HEK293 (cell line): ENCODE data around the gene CCDC136.

Experiments used
- CTCF ChIA-PET: fragments of 350-600 bp; formaldehyde crosslinking; extraction: SDS; loops from one replicate; lab custom pipeline; 2021; ENCODE audit warnings: antibody characterized with exemption; lab: Yijun Ruan, JAX
- POLR2A ChIA-PET: fragments of 300-600 bp; formaldehyde crosslinking; extraction: SDS; loops from one replicate; lab custom pipeline; 2020; ENCODE audit warnings: antibody characterized with exemption, inconsistent platforms; lab: Yijun Ruan, JAX
- H3K27ac ChIP-seq: fragments of 200-500 bp; sonication (Bioruptor generic); 2 replicates; pipeline ENCODE4 v1.5.1; 2014; ENCODE audit warnings: low read depth, low read length, control low read depth, inconsistent platforms; ENCODE audit errors: extremely low read depth
- H3K36me3 ChIP-seq, 2 experiments: fragments of 200-500 bp in 1 of 2; sonication (Bioruptor generic) in 1 of 2; 1 replicate in 1 of 2; 2 replicates in 1 of 2; pipeline ENCODE4 v1.5.1; 2014 to 2017; ENCODE audit warnings: inconsistent platforms in 2 of 2, low read length in 2 of 2; ENCODE audit not compliant: control insufficient read depth in 2 of 2, insufficient read depth in 1 of 2
- H3K4me1 ChIP-seq: fragments of 200-500 bp; sonication (Bioruptor generic); 2 replicates; pipeline ENCODE4 v1.5.1; 2014; ENCODE audit warnings: mild to moderate bottlenecking, low read length, inconsistent platforms; ENCODE audit not compliant: control insufficient read depth, insufficient read depth
- H3K4me3 ChIP-seq: 2 replicates; pipeline ENCODE4 v1.5.1; 2011; ENCODE audit warnings: low read depth, mild to moderate bottlenecking, control low read depth, low read length, moderate library complexity
- H3K9me3 ChIP-seq: fragments of 200-500 bp; sonication (Bioruptor generic); 2 replicates; pipeline ENCODE4 v1.5.1; 2014; ENCODE audit warnings: low read depth, low read length, inconsistent platforms; ENCODE audit not compliant: control insufficient read depth, insufficient read depth
- HOXA7 ChIP-seq: sonication (generic); formaldehyde crosslinking; IDR thresholded peaks from 2 replicates; pipeline ENCODE4 v1.8.1; 2022; ENCODE audit warnings: missing genetic modification reagents, borderline replicate concordance
- KLF1 ChIP-seq: fragments of 450-650 bp; formaldehyde crosslinking; IDR thresholded peaks from 2 replicates; pipeline ENCODE4 v1.5.1; 2016; ENCODE audit warnings: missing biosample characterization, missing genetic modification characterization
- KLF10 ChIP-seq: fragments of 450-650 bp; IDR thresholded peaks from 2 replicates; pipeline ENCODE4 v1.5.1; 2018; ENCODE audit warnings: missing biosample characterization, mild to moderate bottlenecking, missing genetic modification characterization
- KLF16 ChIP-seq: fragments of 450-650 bp; formaldehyde crosslinking; IDR thresholded peaks from 2 replicates; pipeline ENCODE4 v1.5.1; 2017; ENCODE audit warnings: missing biosample characterization, missing genetic modification characterization
- SETDB1 ChIP-seq: IDR thresholded peaks from one replicate; pipeline ENCODE4 v1.6.1; 2017; ENCODE audit warnings: mild to moderate bottlenecking, low read length, moderate library complexity, mixed read lengths; ENCODE audit not compliant: insufficient read length
- YY1 ChIP-seq: fragments of 450-650 bp; formaldehyde crosslinking; IDR thresholded peaks from 2 replicates; pipeline ENCODE4 v1.5.1; 2018; ENCODE audit warnings: missing biosample characterization, missing genetic modification characterization
- ZNF114 ChIP-seq: fragments of 450-650 bp; formaldehyde crosslinking; IDR thresholded peaks from 2 replicates; pipeline ENCODE4 v1.5.0; 2017; ENCODE audit warnings: missing biosample characterization, missing genetic modification characterization
- ZNF155 ChIP-seq: fragments of 450-650 bp; formaldehyde crosslinking; IDR thresholded peaks from 2 replicates; pipeline ENCODE4 v1.5.1; 2016; ENCODE audit warnings: missing biosample characterization, missing genetic modification characterization
- ZNF23 ChIP-seq: fragments of 450-650 bp; formaldehyde crosslinking; IDR thresholded peaks from 2 replicates; pipeline ENCODE4 v1.5.1; 2016; ENCODE audit warnings: missing biosample characterization, missing genetic modification characterization, borderline replicate concordance
- ZNF274 ChIP-seq, 2 experiments: fragments of 200-500 bp in 1 of 2; fragments of 450-650 bp in 1 of 2; sonication (Bioruptor generic) in 1 of 2; formaldehyde crosslinking in 1 of 2; IDR thresholded peaks; 2 replicates each; pipeline versions ENCODE4 v1.5.1 to v1.6.1; 2014 to 2016; ENCODE audit warnings: borderline replicate concordance in 1 of 2, inconsistent platforms in 1 of 2, low read length in 1 of 2, missing biosample characterization in 1 of 2, missing genetic modification characterization in 1 of 2
- ZNF311 ChIP-seq: fragments of 450-650 bp; formaldehyde crosslinking; IDR thresholded peaks from 2 replicates; pipeline ENCODE4 v1.5.1; 2017; ENCODE audit warnings: missing biosample characterization, missing genetic modification characterization, borderline replicate concordance
- ZNF341 ChIP-seq: fragments of 450-650 bp; formaldehyde crosslinking; IDR thresholded peaks from 2 replicates; pipeline ENCODE4; 2016; ENCODE audit warnings: low read depth, missing biosample characterization, missing genetic modification characterization
- ZNF433 ChIP-seq: fragments of 450-650 bp; formaldehyde crosslinking; IDR thresholded peaks from 2 replicates; pipeline ENCODE4 v1.5.1; 2016; ENCODE audit warnings: missing biosample characterization, missing genetic modification characterization, low read depth
- TF ChIP-seq, protein P1 (sequence below): fragments of 450-650 bp; formaldehyde crosslinking; IDR thresholded peaks from 2 replicates; pipeline ENCODE4 v1.5.1; 2016; ENCODE audit warnings: missing biosample characterization, missing genetic modification characterization, borderline replicate concordance
- TF ChIP-seq, protein P2 (sequence below): fragments of 450-650 bp; formaldehyde crosslinking; IDR thresholded peaks from 2 replicates; pipeline ENCODE4 v1.5.1; 2016; ENCODE audit warnings: missing biosample characterization, missing genetic modification characterization
- TF ChIP-seq, protein P3 (sequence below): fragments of 450-650 bp; formaldehyde crosslinking; IDR thresholded peaks from 2 replicates; pipeline ENCODE4 v1.5.1; 2016; ENCODE audit warnings: missing biosample characterization, missing genetic modification characterization, borderline replicate concordance
- TF ChIP-seq, protein P4 (sequence below): fragments of 450-650 bp; formaldehyde crosslinking; IDR thresholded peaks from 2 replicates; pipeline ENCODE4 v1.5.1; 2017; ENCODE audit warnings: missing biosample characterization, mild to moderate bottlenecking, missing genetic modification characterization, moderate library complexity

The CCDC136 gene

DNA sequence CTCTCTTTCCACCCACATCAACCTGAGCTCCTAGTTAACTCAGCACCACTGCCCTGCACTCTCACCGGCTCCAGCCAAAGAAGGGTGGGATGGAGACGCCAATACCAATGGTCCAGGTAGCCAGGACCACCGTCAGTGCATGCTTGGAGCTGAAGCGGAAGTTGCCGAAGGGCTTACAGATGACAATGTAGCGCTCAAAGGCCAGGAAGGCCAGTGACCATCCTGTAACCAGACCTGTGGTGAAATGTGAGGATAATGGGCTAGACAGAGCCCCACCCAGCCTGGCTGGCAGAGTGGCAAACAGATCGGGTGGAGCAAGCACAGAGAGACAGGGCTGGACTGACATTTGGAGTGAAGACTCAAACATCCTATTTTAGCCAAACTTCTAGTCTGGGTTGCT lies 16.8 kb upstream of the CCDC136 start:
- H3K4me3 ChIP-seq: no peak overlapping the region
- peaks cover 11 to 43% of the 10 kb centered on the region in 2 experiments; a peak in 2 of 3 replicates for H3K36me3 ChIP-seq
- POLR2A ChIA-PET: interaction anchor here (0.6 kb wide), 1 partner anchor 16 kb away, joined by 3 read pairs; no protein-coding TSS in a partner anchor
- CTCF ChIA-PET: interaction anchor here (0.6 kb wide), 2 partner anchors 24 to 388 kb away, joined by 4 read pairs; no protein-coding TSS in a partner anchor
- no peaks in the 10 kb centered on the region for H3K9me3 ChIP-seq
- H3K4me1 ChIP-seq: no peaks in the 10 kb centered on the region
- H3K27ac ChIP-seq: no peak overlapping the region
- TF ChIP-seq KLF10 (tag by site-specific recombination): no peak
- peak; percentile 49; the same call in 1 of the 2 replicates for TF ChIP-seq KLF1 (tag by site-specific recombination)

DNA sequence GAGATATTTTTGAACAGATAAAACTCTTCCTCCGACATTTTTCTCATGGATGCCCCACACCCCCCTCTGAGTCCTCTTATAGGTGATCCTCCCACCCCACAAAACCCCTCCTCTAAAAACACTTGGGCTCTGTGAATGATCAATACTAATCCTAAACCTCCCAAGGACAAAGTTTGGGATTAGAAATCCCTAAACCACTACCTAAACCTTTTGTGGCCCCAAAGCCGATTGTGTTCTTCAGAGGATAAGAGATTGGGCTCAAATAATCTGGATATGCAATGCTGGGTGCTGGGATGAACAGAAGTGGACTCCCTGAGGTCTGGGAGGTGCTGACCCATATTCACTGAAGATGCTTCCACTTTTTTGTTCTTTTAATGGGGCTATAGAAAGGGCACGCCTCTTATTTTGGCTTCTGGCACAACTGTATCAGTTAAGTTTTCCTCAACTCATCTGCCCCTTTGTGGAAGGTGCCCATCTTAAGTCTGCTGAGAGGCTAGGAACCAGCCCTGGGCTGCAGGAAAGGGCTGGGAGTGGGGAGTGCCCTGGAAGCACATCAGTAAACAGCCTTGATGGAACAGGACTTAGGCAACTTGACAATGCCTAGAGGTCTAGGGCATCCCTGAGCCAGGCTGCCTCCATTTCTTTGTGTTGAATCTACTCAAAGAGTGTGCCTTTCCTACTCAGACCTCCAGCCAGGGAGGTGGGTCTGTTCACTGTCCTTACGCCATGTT lies 15.9 kb upstream of the CCDC136 start, which contains the start of gene OPN1SW:
OPN1SW (minus strand) TSS at position 51 of the 731 bp plus-strand sequence; CDS start at position 38, 13 bp downstream.
- POLR2A ChIA-PET: no interaction called here
- no peak within 1 kb of the TSS for H3K27ac ChIP-seq
- CTCF ChIA-PET: no interaction called here

DNA sequence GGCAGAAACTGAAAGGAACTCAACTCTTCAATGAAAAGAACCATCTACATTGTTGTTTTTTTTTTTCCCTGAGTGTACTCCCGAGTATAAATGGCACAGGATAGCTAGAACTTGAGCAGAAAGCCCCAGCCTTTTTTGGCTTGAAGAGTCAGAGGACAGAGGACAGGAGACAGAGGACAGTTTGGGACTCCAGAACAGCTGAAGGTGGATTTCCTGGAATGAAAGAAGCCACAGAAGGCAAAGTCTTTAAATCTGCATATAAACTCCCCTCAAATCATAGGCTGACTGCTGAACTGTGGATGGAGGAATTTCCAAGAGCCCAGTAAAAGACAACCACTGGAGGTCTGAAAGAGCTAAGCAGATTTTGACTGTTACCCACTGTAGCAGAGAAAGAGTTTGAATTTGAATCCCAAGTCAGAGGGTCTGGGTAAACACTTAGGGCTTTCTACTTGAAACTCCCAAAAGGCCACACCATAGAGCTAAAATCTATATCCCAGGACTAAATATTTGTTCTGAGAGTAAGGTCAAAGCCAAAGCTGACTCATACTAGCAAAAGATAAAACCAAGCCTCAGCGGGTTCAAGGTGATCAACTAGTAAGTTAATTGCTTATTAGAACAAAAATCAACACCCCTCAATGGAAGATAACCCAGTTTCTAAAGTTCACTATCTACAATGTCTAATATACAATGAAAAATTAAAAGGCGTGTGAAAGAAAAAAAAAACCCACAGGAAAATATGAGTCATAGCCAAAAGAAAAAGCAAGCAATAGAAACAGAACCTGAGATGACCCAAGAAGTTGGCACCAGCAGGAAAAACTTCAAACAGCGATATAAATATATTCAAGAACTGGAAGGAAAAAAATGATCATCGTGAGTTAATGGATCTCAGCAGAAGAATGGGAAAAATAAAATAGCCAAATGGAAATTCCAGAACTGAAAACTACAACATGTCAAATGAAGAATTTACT lies 14.3 kb upstream of the CCDC136 start:
- POLR2A ChIA-PET: no interaction called here
- no peak for TF ChIP-seq KLF16
- TF ChIP-seq, protein P1, sequence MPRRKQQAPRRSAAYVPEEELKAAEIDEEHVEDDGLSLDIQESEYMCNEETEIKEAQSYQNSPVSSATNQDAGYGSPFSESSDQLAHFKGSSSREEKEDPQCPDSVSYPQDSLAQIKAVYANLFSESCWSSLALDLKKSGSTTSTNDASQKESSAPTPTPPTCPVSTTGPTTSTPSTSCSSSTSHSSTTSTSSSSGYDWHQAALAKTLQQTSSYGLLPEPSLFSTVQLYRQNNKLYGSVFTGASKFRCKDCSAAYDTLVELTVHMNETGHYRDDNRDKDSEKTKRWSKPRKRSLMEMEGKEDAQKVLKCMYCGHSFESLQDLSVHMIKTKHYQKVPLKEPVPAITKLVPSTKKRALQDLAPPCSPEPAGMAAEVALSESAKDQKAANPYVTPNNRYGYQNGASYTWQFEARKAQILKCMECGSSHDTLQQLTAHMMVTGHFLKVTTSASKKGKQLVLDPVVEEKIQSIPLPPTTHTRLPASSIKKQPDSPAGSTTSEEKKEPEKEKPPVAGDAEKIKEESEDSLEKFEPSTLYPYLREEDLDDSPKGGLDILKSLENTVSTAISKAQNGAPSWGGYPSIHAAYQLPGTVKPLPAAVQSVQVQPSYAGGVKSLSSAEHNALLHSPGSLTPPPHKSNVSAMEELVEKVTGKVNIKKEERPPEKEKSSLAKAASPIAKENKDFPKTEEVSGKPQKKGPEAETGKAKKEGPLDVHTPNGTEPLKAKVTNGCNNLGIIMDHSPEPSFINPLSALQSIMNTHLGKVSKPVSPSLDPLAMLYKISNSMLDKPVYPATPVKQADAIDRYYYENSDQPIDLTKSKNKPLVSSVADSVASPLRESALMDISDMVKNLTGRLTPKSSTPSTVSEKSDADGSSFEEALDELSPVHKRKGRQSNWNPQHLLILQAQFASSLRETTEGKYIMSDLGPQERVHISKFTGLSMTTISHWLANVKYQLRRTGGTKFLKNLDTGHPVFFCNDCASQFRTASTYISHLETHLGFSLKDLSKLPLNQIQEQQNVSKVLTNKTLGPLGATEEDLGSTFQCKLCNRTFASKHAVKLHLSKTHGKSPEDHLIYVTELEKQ (tag by site-specific recombination): no peak
- TF ChIP-seq ZNF155: no peak
- TF ChIP-seq ZNF23: no peak
- no peak for TF ChIP-seq YY1 (tag by site-specific recombination)
- no peak for TF ChIP-seq HOXA7 (CRISPR knock-in tag)
- TF ChIP-seq, protein P2, sequence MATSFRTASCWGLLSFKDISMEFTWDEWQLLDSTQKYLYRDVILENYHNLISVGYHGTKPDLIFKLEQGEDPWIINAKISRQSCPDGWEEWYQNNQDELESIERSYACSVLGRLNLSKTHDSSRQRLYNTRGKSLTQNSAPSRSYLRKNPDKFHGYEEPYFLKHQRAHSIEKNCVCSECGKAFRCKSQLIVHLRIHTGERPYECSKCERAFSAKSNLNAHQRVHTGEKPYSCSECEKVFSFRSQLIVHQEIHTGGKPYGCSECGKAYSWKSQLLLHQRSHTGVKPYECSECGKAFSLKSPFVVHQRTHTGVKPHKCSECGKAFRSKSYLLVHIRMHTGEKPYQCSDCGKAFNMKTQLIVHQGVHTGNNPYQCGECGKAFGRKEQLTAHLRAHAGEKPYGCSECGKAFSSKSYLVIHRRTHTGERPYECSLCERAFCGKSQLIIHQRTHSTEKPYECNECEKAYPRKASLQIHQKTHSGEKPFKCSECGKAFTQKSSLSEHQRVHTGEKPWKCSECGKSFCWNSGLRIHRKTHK (tag by site-specific recombination): 0 out of 2 replicates have a peak, but pooled peaks have one; percentile 29
- TF ChIP-seq, protein P3, sequence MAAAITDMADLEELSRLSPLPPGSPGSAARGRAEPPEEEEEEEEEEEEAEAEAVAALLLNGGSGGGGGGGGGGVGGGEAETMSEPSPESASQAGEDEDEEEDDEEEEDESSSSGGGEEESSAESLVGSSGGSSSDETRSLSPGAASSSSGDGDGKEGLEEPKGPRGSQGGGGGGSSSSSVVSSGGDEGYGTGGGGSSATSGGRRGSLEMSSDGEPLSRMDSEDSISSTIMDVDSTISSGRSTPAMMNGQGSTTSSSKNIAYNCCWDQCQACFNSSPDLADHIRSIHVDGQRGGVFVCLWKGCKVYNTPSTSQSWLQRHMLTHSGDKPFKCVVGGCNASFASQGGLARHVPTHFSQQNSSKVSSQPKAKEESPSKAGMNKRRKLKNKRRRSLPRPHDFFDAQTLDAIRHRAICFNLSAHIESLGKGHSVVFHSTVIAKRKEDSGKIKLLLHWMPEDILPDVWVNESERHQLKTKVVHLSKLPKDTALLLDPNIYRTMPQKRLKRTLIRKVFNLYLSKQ (tag by site-specific recombination): no peak
- no peak for TF ChIP-seq ZNF433 (tag by site-specific recombination)
- peak; percentile 76 for TF ChIP-seq SETDB1

More for the DNA sequence above, 15.9 kb upstream of the CCDC136 start, which contains the start of gene OPN1SW:
- Histone ChIP-seq H3K4me3 (no peak within 1 kb of the TSS), H3K36me3 (peaks cover 7 to 33% of the 10 kb centered on the region in 2 experiments; a peak in 2 of 3 replicates), H3K9me3 (no peaks in the 10 kb centered on the region), H3K4me1 (no peaks in the 10 kb centered on the region)
- TF ChIP-seq ZNF114 (tag by site-specific recombination): no peak
- TF ChIP-seq ZNF341: no peak
- no peak for TF ChIP-seq ZNF311 (tag by site-specific recombination)
- TF ChIP-seq, protein P4, sequence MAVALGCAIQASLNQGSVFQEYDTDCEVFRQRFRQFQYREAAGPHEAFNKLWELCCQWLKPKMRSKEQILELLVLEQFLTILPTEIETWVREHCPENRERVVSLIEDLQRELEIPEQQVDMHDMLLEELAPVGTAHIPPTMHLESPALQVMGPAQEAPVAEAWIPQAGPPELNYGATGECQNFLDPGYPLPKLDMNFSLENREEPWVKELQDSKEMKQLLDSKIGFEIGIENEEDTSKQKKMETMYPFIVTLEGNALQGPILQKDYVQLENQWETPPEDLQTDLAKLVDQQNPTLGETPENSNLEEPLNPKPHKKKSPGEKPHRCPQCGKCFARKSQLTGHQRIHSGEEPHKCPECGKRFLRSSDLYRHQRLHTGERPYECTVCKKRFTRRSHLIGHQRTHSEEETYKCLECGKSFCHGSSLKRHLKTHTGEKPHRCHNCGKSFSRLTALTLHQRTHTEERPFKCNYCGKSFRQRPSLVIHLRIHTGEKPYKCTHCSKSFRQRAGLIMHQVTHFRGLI: no peak
- no peak for TF ChIP-seq ZNF155
- no peak for TF ChIP-seq ZNF274 (IDR thresholded peaks at IDR 0.05; ENCODE audit: low read length)
- no peak for TF ChIP-seq ZNF274 (tag by site-specific recombination; IDR thresholded peaks at IDR 0.05; ENCODE audit: borderline replicate concordance)

More for the DNA sequence above, 14.3 kb upstream of the CCDC136 start:
- H3K36me3 ChIP-seq: peaks cover 0 to 18% of the 10 kb centered on the region in 2 experiments; a peak in 1 of 3 replicates
- H3K27ac ChIP-seq: no peak overlapping the region
- H3K4me1 ChIP-seq: no peaks in the 10 kb centered on the region
- H3K9me3 ChIP-seq: no peaks in the 10 kb centered on the region
- CTCF ChIA-PET: interaction anchor here (0.6 to 1.8 kb wide), 3 partner anchors 52 to 106 kb away, joined by 3 to 6 read pairs (median 3); no protein-coding TSS in a partner anchor
- H3K4me3 ChIP-seq: no peak overlapping the region
